ENCODE results near the gene BTNL2. TPM values are rescaled to one million over a fixed set of nuclear protein-coding genes. Genes with fewer than 3 reads are reported as not detected.

BTNL2 gene
- total RNA-seq, 1 donor from 2014 or later = not detected

DNA sequence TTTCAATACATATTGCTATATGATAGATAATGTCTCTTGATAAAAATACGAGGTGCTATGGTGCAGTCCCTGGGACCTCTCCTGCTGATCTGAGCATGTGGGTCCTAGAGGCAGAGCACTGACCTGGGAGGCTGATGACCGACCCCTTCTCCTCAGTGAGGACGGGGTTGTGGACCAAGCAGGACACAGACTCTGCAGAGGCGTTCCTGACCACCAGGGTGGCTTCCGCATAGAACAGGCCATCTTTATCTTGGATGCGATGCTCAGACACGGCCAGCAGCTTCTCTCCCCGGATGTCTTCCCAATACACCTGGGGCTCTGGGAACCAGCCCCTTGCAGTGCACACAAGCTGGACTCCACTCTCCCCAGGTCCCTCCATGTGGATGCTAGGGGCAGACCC is 4.2 kb downstream of the BTNL2 start:
- Mint-ChIP-seq H3K9me3 (no peaks in the 10 kb centered on the region), H3K27me3 (peaks cover 44% of the 10 kb centered on the region), H3K36me3 (no peaks in the 10 kb centered on the region), H3K4me1 (ENCODE audit: unreplicated experiment) (no peaks in the 10 kb centered on the region), H3K4me3 (no peak overlapping the region), H3K27ac (no peak overlapping the region)
- DNase-seq (ENCODE audit: extremely low spot score, unreplicated experiment) = no peak
- no peak for TF ChIP-seq CTCF (conservative IDR thresholded peaks at IDR 0.05)

GRCh38 chr6:32401284-32401963 is 5.6 kb downstream of the BTNL2 start:
- DNase-seq (ENCODE audit: extremely low spot score, unreplicated experiment) = no peak
- no peak for TF ChIP-seq CTCF (conservative IDR thresholded peaks at IDR 0.05)
- H3K27ac Mint-ChIP-seq = no peak overlapping the region
- no peak overlapping the region for H3K4me3 Mint-ChIP-seq
- H3K9me3 Mint-ChIP-seq = no peaks in the 10 kb centered on the region
- peaks cover 35% of the 10 kb centered on the region for H3K27me3 Mint-ChIP-seq
- no peaks in the 10 kb centered on the region for H3K4me1 Mint-ChIP-seq (ENCODE audit: unreplicated experiment)
- no peaks in the 10 kb centered on the region for H3K36me3 Mint-ChIP-seq

DNA sequence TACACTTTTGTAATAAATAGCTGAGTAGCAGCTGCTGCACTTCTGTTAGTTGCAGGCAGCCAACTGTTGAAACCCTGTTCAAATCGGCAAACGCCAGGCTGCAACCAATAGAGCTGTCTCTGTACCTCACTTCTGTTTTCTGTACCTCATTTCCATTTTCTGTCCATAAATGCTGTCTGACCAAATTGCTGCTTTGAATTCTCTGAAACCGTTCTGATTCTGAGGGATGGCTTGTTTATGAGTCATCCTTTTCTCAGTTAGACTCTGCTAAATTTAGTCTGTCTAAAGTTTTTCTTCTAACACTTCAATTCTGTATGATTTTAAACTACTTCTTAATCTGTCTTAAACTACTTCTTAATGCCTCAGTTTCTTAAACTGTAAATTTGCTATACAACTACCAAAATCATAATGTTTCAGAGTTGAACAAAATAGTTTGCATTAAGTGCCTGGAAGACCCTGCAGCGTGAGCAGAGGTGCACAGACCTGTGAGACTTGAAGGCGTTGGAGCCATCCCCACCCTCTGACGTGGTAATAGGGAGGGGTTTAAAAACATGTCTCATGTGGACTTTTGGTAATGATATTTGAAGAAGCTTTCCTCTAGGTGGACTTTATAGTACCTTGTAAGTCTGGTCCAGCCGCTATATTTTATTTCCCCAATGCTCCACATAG is 9.6 kb downstream of the BTNL2 start:
- Mint-ChIP-seq H3K27me3 (peaks cover 10% of the 10 kb centered on the region), H3K27ac (no peak overlapping the region), H3K9me3 (no peaks in the 10 kb centered on the region), H3K4me3 (no peak overlapping the region), H3K4me1 (ENCODE audit: unreplicated experiment) (peaks cover 9% of the 10 kb centered on the region), H3K36me3 (no peaks in the 10 kb centered on the region)
- no peak for TF ChIP-seq CTCF (conservative IDR thresholded peaks at IDR 0.05)
- DNase-seq (ENCODE audit: extremely low spot score, unreplicated experiment) = no peak

DNA sequence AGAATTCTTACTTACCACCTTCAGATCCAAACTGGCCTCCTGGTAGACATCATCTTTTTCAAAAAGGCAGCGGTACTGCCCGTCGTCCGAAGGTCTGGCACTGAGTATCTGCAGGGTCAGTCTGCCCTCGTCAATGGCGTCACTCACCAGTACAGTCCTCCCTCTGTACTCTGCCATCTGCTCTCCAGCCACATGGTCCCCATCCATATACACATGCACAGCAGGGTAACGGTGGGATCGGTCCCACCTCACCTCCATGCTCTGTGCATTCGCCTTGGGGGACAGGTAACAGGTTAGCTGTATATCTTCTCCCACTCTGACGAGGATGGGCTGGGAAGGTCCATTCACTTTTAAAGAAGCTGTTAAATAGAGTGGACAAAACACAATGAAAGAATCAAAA is 11.0 kb downstream of the BTNL2 start:
- Mint-ChIP-seq H3K27me3 (peaks cover 6% of the 10 kb centered on the region), H3K36me3 (no peaks in the 10 kb centered on the region), H3K4me1 (ENCODE audit: unreplicated experiment) (peaks cover 9% of the 10 kb centered on the region), H3K4me3 (no peak overlapping the region), H3K27ac (no peak overlapping the region), H3K9me3 (no peaks in the 10 kb centered on the region)
- no peak for TF ChIP-seq CTCF (conservative IDR thresholded peaks at IDR 0.05)
- no peak for DNase-seq (ENCODE audit: extremely low spot score, unreplicated experiment)

GRCh38 chr6:32393665-32394420 is 13.1 kb downstream of the BTNL2 start:
- peaks cover 3% of the 10 kb centered on the region for H3K27me3 Mint-ChIP-seq
- TF ChIP-seq CTCF (conservative IDR thresholded peaks at IDR 0.05) = no peak
- H3K4me1 Mint-ChIP-seq (ENCODE audit: unreplicated experiment) = peaks cover 9% of the 10 kb centered on the region
- DNase-seq (ENCODE audit: extremely low spot score, unreplicated experiment) = no peak
- H3K27ac Mint-ChIP-seq = peak overlapping the region; percentile 6
- no peak overlapping the region for H3K4me3 Mint-ChIP-seq
- no peaks in the 10 kb centered on the region for H3K36me3 Mint-ChIP-seq
- no peaks in the 10 kb centered on the region for H3K9me3 Mint-ChIP-seq
